Transverse colon (tissue), 3 donors: Measurements from ENCODE around the gene ZNF227.
"Not testable (repeated sequence)": the region's sequence is repeated elsewhere in the genome, so short reads cannot be mapped to it uniquely, and the experiment has no call there.

ENCODE experiments used
- EP300 ChIP-seq: sonication (generic); formaldehyde crosslinking; IDR thresholded peaks from one replicate; pipeline ENCODE4 v1.6.1; 2017; ENCODE audit warnings: antibody characterized with exemption, low read depth
- POLR2A ChIP-seq: fragments of 450-650 bp; IDR thresholded peaks from one replicate; pipeline ENCODE4 v1.6.1; 2016; ENCODE audit warnings: antibody characterized with exemption, mild to moderate bottlenecking, moderate library complexity
- TF ChIP-seq, protein P1 (sequence below), 5 experiments: fragments of 200-600 bp in 3 of 5; fragments of 450-650 bp in 2 of 5; sonication (generic) in 3 of 5; IDR thresholded peaks; 1 replicate in 2 of 5; 2 replicates in 3 of 5; pipeline ENCODE4 v1.5.1; 2016 to 2017; ENCODE audit warnings: antibody characterized with exemption in 5 of 5, inconsistent platforms in 3 of 5, mild to moderate bottlenecking in 2 of 5, moderate library complexity in 1 of 5

DNA sequence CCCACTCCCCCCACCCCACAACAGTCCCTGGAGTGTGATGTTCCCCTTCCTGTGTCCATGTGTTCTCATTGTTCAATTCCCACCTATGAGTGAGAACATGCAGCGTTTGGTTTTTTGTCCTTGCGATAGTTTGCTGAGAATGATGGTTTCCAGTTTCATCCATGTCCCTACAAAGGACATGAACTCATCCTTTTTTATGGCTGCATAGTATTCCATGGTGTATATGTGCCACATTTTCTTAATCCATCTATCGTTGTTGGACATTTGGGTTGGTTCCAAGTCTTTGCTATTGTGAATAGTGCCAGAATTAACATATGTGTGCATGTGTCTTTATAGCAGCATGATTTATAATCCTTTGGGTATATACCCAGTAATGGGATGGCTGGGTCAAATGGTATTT is 7.6 kb downstream of the ZNF227 start:
- TF ChIP-seq, protein P1, sequence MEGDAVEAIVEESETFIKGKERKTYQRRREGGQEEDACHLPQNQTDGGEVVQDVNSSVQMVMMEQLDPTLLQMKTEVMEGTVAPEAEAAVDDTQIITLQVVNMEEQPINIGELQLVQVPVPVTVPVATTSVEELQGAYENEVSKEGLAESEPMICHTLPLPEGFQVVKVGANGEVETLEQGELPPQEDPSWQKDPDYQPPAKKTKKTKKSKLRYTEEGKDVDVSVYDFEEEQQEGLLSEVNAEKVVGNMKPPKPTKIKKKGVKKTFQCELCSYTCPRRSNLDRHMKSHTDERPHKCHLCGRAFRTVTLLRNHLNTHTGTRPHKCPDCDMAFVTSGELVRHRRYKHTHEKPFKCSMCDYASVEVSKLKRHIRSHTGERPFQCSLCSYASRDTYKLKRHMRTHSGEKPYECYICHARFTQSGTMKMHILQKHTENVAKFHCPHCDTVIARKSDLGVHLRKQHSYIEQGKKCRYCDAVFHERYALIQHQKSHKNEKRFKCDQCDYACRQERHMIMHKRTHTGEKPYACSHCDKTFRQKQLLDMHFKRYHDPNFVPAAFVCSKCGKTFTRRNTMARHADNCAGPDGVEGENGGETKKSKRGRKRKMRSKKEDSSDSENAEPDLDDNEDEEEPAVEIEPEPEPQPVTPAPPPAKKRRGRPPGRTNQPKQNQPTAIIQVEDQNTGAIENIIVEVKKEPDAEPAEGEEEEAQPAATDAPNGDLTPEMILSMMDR (IDR thresholded peaks at IDR 0.05), result not testable (repeated sequence)
- TF ChIP-seq EP300, POLR2A: not testable (repeated sequence)
